ENCODE data around the gene CASZ1.

CASZ1 gene

GRCh38 chr1:10814312-10814711 is 17.9 kb upstream of the CASZ1 start:
- Mint-ChIP-seq H3K27ac (no peak overlapping the region), H3K36me3 (no peaks in the 10 kb centered on the region), H3K4me1 (no peaks in the 10 kb centered on the region), H3K4me3 (no peak overlapping the region), H3K27me3 (peaks cover 5% of the 10 kb centered on the region), H3K9me3 (no peaks in the 10 kb centered on the region)

- Mint-ChIP-seq H3K27me3 (peaks cover 8% of the 10 kb centered on the region), H3K9me3 (no peaks in the 10 kb centered on the region), H3K4me3 (no peak overlapping the region), H3K4me1 (no peaks in the 10 kb centered on the region), H3K27ac (no peak overlapping the region), H3K36me3 (no peaks in the 10 kb centered on the region)
Observed at GRCh38 chr1:10813799-10814198, 17.4 kb upstream of the CASZ1 start.

- H3K36me3 Mint-ChIP-seq = no peaks in the 10 kb centered on the region
- H3K27me3 Mint-ChIP-seq = peaks cover 15% of the 10 kb centered on the region
- H3K9me3 Mint-ChIP-seq = no peaks in the 10 kb centered on the region
- H3K4me1 Mint-ChIP-seq = no peaks in the 10 kb centered on the region
- no peak overlapping the region for H3K4me3 Mint-ChIP-seq
- H3K27ac Mint-ChIP-seq = no peak overlapping the region
Observed at GRCh38 chr1:10812387-10812915, 16.0 kb upstream of the CASZ1 start.

- no peak overlapping the region for H3K27ac Mint-ChIP-seq
Observed at GRCh38 chr1:10808441-10808840, 12.0 kb upstream of the CASZ1 start.

GRCh38 chr1:10806966-10807365 is 10.5 kb upstream of the CASZ1 start:
- no peaks in the 10 kb centered on the region for H3K36me3 Mint-ChIP-seq
- H3K9me3 Mint-ChIP-seq = no peaks in the 10 kb centered on the region
- H3K27ac Mint-ChIP-seq = no peak overlapping the region
- peaks cover 25% of the 10 kb centered on the region for H3K27me3 Mint-ChIP-seq
- H3K4me1 Mint-ChIP-seq = peaks cover 4% of the 10 kb centered on the region
- H3K4me3 Mint-ChIP-seq = no peak overlapping the region

More at GRCh38 chr1:10808441-10808840, 12.0 kb upstream of the CASZ1 start:
- Mint-ChIP-seq H3K27me3 (peaks cover 22% of the 10 kb centered on the region), H3K4me1 (peaks cover 4% of the 10 kb centered on the region), H3K36me3 (no peaks in the 10 kb centered on the region), H3K9me3 (no peaks in the 10 kb centered on the region), H3K4me3 (no peak overlapping the region)

GRCh38 chr1:10803971-10804820 is 7.8 kb upstream of the CASZ1 start:
- Mint-ChIP-seq H3K36me3 (no peaks in the 10 kb centered on the region), H3K27ac (no peak overlapping the region), H3K4me1 (peaks cover 4% of the 10 kb centered on the region), H3K27me3 (peaks cover 31% of the 10 kb centered on the region), H3K9me3 (no peaks in the 10 kb centered on the region), H3K4me3 (no peak overlapping the region)

GRCh38 chr1:10802944-10803715 is 6.7 kb upstream of the CASZ1 start:
- peaks cover 4% of the 10 kb centered on the region for H3K4me1 Mint-ChIP-seq
- no peaks in the 10 kb centered on the region for H3K9me3 Mint-ChIP-seq
- H3K36me3 Mint-ChIP-seq = no peaks in the 10 kb centered on the region
- no peak overlapping the region for H3K4me3 Mint-ChIP-seq
- peaks cover 24% of the 10 kb centered on the region for H3K27me3 Mint-ChIP-seq
- peak overlapping the region; percentile 25 for H3K27ac Mint-ChIP-seq

GRCh38 chr1:10800778-10801177 is 4.3 kb upstream of the CASZ1 start:
- Mint-ChIP-seq H3K36me3 (no peaks in the 10 kb centered on the region), H3K4me3 (no peak overlapping the region), H3K9me3 (no peaks in the 10 kb centered on the region), H3K27me3 (peaks cover 25% of the 10 kb centered on the region), H3K27ac (no peak overlapping the region), H3K4me1 (peaks cover 4% of the 10 kb centered on the region)

- peaks cover 26% of the 10 kb centered on the region for H3K27me3 Mint-ChIP-seq
- H3K4me3 Mint-ChIP-seq = no peak overlapping the region
- H3K9me3 Mint-ChIP-seq = no peaks in the 10 kb centered on the region
- no peak overlapping the region for H3K27ac Mint-ChIP-seq
- H3K4me1 Mint-ChIP-seq = peaks cover 6% of the 10 kb centered on the region
- no peaks in the 10 kb centered on the region for H3K36me3 Mint-ChIP-seq
Observed at GRCh38 chr1:10799726-10800125, 3.3 kb upstream of the CASZ1 start.

- Mint-ChIP-seq H3K36me3 (no peaks in the 10 kb centered on the region), H3K4me1 (peaks cover 16% of the 10 kb centered on the region), H3K27me3 (peaks cover 27% of the 10 kb centered on the region), H3K27ac (no peak overlapping the region), H3K9me3 (no peaks in the 10 kb centered on the region), H3K4me3 (peak overlapping the region; percentile 69)
Observed at GRCh38 chr1:10795276-10796021, 997 bp downstream of the CASZ1 start.

GRCh38 chr1:10794724-10795275 is 1.6 kb downstream of the CASZ1 start:
- peak overlapping the region; percentile 69 for H3K4me3 Mint-ChIP-seq
- peaks cover 27% of the 10 kb centered on the region for H3K27me3 Mint-ChIP-seq
- H3K4me1 Mint-ChIP-seq = peaks cover 16% of the 10 kb centered on the region
- H3K27ac Mint-ChIP-seq = no peak overlapping the region
- H3K36me3 Mint-ChIP-seq = no peaks in the 10 kb centered on the region
- no peaks in the 10 kb centered on the region for H3K9me3 Mint-ChIP-seq

GRCh38 chr1:10793129-10793651 is 3.3 kb downstream of the CASZ1 start:
- H3K36me3 Mint-ChIP-seq = no peaks in the 10 kb centered on the region
- H3K27ac Mint-ChIP-seq = no peak overlapping the region
- peak overlapping the region; percentile 78 for H3K4me3 Mint-ChIP-seq

GRCh38 chr1:10791105-10791951 is 5.1 kb downstream of the CASZ1 start:
- Mint-ChIP-seq H3K4me1 (peaks cover 16% of the 10 kb centered on the region), H3K27me3 (peaks cover 27% of the 10 kb centered on the region), H3K4me3 (no peak overlapping the region), H3K27ac (no peak overlapping the region), H3K36me3 (no peaks in the 10 kb centered on the region), H3K9me3 (no peaks in the 10 kb centered on the region)

More at GRCh38 chr1:10793129-10793651, 3.3 kb downstream of the CASZ1 start:
- Mint-ChIP-seq H3K27me3 (peaks cover 22% of the 10 kb centered on the region), H3K4me1 (peaks cover 16% of the 10 kb centered on the region), H3K9me3 (no peaks in the 10 kb centered on the region)

Measured in activated naive CD4-positive, alpha-beta T cell treated with anti-CD3 and anti-CD28 coated beads, Interleukin-2, amount 50 U/mL, for 24 hours (primary cell).